BE2C (cell line): ENCODE data around the gene CTTNBP2.

Source experiments
- DNase-seq: peaks from one replicate; pipeline ENCODE4 v3.0.0-alpha.2; 2020
- H3K27me3 ChIP-seq: fragments of 250-450 bp; sonication (Bioruptor Pico); 2 replicates; pipeline ENCODE4 v1.5.1; 2020; ENCODE audit warnings: mild to moderate bottlenecking
- H3K36me3 ChIP-seq: fragments of 250-450 bp; sonication (Bioruptor Pico); 2 replicates; pipeline ENCODE4 v1.5.1; 2020; ENCODE audit warnings: mild to moderate bottlenecking
- H3K4me1 ChIP-seq: fragments of 250-450 bp; sonication (Bioruptor Pico); 2 replicates; pipeline ENCODE4 v1.5.1; 2020
- H3K4me3 ChIP-seq: 2 replicates; pipeline ENCODE4 v1.5.1; 2011; ENCODE audit warnings: low read depth, low read length
- H3K9me3 ChIP-seq: fragments of 250-450 bp; sonication (Bioruptor Pico); 2 replicates; pipeline ENCODE4 v1.5.1; 2020
- CTCF ChIP-seq: IDR thresholded peaks from 2 replicates; pipeline ENCODE4 v1.5.1; 2012; ENCODE audit warnings: mild to moderate bottlenecking, low read depth, low read length

CTTNBP2 gene

DNA sequence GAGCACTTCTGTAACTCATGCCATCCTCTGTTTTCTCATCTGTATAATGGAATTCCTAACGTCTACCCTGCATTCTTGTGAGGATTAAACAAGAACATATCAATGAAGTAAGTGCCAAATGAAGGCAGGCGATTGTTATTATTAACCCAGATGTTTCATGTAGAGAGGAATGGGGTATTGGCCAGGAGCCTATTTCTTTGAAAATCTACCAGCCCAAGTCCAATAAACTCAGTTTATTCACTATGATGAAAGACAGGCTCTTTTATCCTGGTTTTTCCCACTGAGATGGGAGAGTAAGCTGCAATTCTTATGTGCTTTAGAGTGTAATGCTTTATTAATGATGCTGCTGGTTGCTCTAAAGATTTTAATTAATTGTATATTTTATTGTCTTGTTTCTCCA, 9.6 kb downstream of the CTTNBP2 start:
- Histone ChIP-seq H3K4me1 (no peaks in the 10 kb centered on the region), H3K36me3 (no peaks in the 10 kb centered on the region; the same call in 1 of the 2 replicates), H3K9me3 (no peaks in the 10 kb centered on the region), H3K27me3 (peaks cover 42% of the 10 kb centered on the region), H3K4me3 (no peak overlapping the region)
- no peak for TF ChIP-seq CTCF
- DNase-seq = no peak

DNA sequence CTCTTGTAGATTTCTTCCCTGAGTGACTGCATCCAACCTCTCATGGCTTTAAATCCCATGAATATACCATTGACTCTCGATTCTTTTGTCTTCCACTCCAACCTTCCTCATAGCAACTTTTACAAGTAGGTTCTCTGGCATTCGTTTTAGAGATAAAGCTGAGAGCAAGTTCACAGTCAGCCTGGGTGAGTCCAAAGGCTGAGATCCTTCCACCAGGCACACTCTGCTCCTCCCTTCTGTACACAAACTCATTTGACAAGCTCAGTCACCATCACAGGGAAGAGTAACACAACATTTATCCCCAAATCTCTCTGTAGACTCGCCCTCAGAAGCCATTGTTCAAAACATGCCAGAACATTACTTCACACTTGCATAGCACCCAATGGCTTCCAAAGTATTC, 10.9 kb downstream of the CTTNBP2 start:
- no peak for TF ChIP-seq CTCF
- Histone ChIP-seq H3K4me1 (no peaks in the 10 kb centered on the region), H3K9me3 (no peaks in the 10 kb centered on the region), H3K27me3 (peaks cover 34% of the 10 kb centered on the region), H3K36me3 (no peaks in the 10 kb centered on the region; the same call in 1 of the 2 replicates), H3K4me3 (no peak overlapping the region)
- no peak for DNase-seq

DNA sequence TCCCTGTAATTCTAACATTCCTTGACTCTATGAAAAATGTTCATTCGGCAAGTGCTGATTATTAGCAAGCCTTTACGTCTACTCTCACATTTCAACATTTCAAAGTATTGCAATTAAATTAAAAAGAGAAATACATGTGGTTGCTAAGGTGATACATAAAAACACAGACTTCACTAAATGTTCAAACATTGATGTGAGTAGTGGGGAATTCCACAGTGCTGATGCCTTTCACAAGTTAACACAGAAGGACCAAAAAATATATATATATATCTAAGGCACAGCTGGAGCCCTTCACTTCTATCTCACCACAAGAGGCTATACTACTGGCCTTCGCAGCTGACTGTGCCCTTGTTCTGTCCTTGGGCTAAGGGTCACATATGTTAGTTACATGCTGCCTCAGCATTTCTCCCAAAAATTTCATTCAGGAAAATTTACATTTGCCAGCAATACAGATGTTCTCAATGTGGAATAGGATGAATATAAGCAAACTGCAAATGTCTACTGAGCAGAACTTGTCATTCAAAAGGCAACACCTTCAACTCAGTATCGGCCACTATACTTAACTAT, 13.9 kb downstream of the CTTNBP2 start:
- H3K9me3 ChIP-seq = no peaks in the 10 kb centered on the region
- no peak overlapping the region for H3K4me3 ChIP-seq
- no peaks in the 10 kb centered on the region for H3K4me1 ChIP-seq
- no peak for DNase-seq
- no peak for TF ChIP-seq CTCF
- peaks cover 25% of the 10 kb centered on the region for H3K27me3 ChIP-seq
- no peaks in the 10 kb centered on the region for H3K36me3 ChIP-seq

GRCh38 chr7:117858712-117859111, 14.5 kb downstream of the CTTNBP2 start:
- DNase-seq = no peak
- peaks cover 25% of the 10 kb centered on the region for H3K27me3 ChIP-seq
- no peak overlapping the region for H3K4me3 ChIP-seq
- no peaks in the 10 kb centered on the region for H3K9me3 ChIP-seq
- H3K4me1 ChIP-seq = no peaks in the 10 kb centered on the region
- no peaks in the 10 kb centered on the region for H3K36me3 ChIP-seq
- no peak for TF ChIP-seq CTCF

GRCh38 chr7:117857718-117858117, 15.5 kb downstream of the CTTNBP2 start:
- Histone ChIP-seq H3K4me1 (no peaks in the 10 kb centered on the region), H3K4me3 (no peak overlapping the region), H3K27me3 (peaks cover 25% of the 10 kb centered on the region), H3K36me3 (no peaks in the 10 kb centered on the region), H3K9me3 (no peaks in the 10 kb centered on the region)
- DNase-seq = no peak
- TF ChIP-seq CTCF = no peak

DNA sequence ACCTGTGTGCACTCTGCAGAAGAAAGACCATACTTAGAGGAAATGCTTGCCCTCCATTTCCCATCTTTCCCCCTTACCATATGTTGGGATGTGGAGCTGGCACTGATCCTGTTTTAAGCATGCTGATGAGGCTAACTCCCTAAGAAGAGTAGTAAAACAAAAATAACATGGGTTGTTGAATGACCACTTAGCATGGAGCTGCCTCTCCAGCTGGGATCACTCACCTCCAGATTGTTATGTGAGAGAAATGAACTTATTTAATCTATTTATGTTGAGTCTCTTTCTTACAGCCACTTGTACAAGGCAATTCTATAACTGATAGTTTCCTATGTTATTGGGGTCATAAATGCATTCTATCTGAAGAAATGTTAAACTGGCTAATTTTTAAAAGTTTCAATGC, 17.0 kb downstream of the CTTNBP2 start:
- no peak for TF ChIP-seq CTCF
- no peaks in the 10 kb centered on the region for H3K4me1 ChIP-seq
- peaks cover 19% of the 10 kb centered on the region for H3K27me3 ChIP-seq
- H3K4me3 ChIP-seq = no peak overlapping the region
- no peaks in the 10 kb centered on the region for H3K9me3 ChIP-seq
- DNase-seq = no peak
- H3K36me3 ChIP-seq = no peaks in the 10 kb centered on the region
